GM12873 (cell line): ENCODE data around the gene LTBP2.

Experiments
- CTCF ChIP-seq: IDR thresholded peaks from 2 replicates; pipeline ENCODE4 v1.5.1; 2012; ENCODE audit warnings: low read depth, mild to moderate bottlenecking, moderate library complexity, low read length, control low read depth; ENCODE audit not compliant: insufficient read depth; ENCODE audit errors: missing control alignments

Gene LTBP2

GRCh38 chr14:74526854-74527585 is 85.0 kb downstream of the LTBP2 start:
- no peak for TF ChIP-seq CTCF

- no peak for TF ChIP-seq CTCF
Measured at GRCh38 chr14:74525361-74525851, 86.6 kb downstream of the LTBP2 start.

- TF ChIP-seq CTCF, result no peak
Measured at GRCh38 chr14:74524812-74525135, 87.3 kb downstream of the LTBP2 start.

GRCh38 chr14:74524076-74524811 is 87.8 kb downstream of the LTBP2 start:
- TF ChIP-seq CTCF, result no peak

- TF ChIP-seq CTCF, result no peak
Measured at GRCh38 chr14:74522740-74523139, 89.3 kb downstream of the LTBP2 start.

- TF ChIP-seq CTCF, result no peak
Measured at GRCh38 chr14:74521756-74522155, 90.3 kb downstream of the LTBP2 start.

GRCh38 chr14:74519316-74520074 is 92.5 kb downstream of the LTBP2 start:
- TF ChIP-seq CTCF, result no peak
